Activated gamma-delta T cell treated with anti-CD3 and anti-CD28 coated beads, Interleukin-2, amount 50 U/mL, for 16 hours (primary cell): ENCODE results near the gene EFCC1.
"Not testable (repeated sequence)": the region's sequence is repeated elsewhere in the genome, so short reads cannot be mapped to it uniquely, and the experiment has no call there.

Experiments used
- DNase-seq: peaks from one replicate; pipeline ENCODE4 v3.0.0-alpha.2; 2020; ENCODE audit warnings: low read depth

Gene EFCC1

DNA sequence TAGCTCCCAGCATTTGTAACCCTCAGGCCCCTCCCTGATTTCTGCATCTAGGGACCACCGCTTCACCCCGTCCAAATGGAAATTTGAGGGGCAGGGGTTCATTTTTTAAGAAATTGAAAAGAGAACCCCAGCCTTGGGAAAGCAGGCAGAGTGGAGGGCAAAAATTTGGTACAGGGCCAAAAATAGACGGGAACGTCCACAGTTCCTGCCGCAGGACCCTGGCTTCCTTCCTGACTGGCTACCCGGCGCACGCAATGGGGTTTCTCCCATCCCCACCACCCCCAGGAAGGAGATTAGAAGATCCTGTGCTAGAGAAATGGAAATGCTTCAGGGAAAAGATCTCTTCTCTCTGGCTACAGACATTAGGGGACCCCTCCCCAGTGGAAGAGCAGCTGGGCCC lies 80.4 kb downstream of the EFCC1 start:
- DNase-seq: no peak

DNA sequence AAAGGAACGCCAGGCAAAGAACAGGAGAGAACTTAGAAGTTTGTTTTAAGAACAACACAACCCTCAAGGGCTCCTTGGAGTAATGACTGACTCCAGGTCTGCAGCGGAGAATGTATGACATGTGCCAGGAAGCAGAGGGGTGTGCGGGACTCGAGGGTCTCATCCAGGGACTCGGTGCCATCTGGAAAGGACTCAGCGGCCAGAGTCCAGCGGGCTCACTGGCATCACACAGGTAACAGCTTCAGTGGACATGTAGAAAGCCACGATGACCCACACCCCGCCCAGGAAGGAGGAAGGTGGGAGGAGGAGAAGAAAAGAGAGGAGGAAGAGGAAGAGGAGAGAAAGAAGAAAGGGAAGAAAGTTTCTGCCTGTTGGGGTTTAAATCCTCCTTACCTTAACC lies 80.9 kb downstream of the EFCC1 start:
- DNase-seq: no peak

- DNase-seq: no peak
These were observed 83.4 kb downstream of the EFCC1 start for GRCh38 chr3:129084501-129084900.

DNA sequence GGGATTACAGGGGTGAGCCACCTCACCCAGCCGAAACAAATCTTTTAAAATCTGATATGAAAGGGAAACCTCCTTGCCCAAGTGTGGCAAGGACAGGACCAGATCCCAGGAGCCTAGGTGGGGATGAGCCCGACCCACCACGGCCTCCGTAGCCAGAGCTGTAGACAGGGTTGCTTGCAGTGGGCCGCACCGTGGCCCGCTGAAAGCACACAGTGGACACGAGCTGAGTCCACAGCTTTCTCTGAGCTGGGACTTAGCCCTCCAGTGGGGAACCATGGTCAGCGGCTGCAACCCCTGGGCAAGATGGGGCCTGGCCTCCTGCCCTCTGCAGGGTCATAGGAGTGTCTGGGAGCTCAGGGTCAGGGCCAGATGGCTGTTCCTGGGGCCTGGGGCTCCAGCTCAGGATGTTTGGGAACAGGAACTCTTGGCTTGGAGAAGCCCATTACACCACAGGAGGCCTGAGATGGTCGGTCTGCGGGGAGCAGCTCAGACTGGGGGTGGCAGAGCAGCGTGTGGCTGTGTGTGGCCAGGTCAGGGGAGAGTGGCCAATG lies 84.1 kb downstream of the EFCC1 start:
- no peak for DNase-seq

DNA sequence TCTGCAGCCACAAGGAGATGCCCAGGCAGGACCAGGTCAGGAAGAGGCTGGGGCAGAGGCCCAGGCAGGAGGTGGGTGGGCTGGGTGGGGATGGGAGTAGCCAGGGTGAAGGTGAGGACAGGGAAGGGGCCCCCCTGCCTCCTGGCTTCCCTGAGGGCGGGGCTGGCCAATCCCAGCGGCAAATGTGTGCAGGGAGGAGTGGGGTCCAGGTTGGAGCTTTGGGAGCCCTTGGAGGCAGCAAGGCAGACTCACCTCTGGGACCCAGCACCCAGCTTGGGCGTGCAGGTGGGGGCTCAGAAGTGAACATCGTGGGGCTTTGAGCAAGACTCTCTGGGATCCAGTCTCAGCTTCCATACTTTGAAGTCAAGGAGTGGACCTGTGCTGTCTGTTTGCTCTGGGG lies 84.7 kb downstream of the EFCC1 start:
- DNase-seq: no peak

DNA sequence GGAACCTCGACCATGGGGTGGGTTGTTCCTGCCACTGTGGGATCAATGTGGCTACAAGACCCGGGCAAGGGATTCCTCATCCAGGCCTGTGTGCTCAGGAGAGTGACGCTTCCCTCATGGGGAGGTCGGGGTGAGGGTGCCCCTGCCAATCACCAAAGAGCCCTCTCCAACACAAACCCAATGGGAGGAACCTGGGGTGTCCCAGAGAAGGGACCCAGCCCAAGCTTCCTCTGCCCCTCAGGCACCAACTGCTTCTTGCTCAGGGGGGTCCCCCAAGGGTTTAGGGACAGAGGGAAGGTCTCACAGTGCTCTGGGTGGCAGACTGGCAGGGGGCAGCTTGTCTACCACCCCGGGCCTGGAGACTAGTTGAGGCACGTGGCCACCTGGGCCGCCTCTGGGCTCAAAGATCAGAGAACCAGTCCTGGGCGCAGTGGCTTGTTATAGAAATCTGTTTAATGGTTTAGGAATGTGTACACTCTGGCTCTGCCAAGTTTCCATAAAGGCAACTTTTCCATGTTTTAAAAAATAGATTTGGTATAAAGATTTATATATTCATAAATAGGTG lies 86.1 kb downstream of the EFCC1 start:
- DNase-seq: no peak

DNA sequence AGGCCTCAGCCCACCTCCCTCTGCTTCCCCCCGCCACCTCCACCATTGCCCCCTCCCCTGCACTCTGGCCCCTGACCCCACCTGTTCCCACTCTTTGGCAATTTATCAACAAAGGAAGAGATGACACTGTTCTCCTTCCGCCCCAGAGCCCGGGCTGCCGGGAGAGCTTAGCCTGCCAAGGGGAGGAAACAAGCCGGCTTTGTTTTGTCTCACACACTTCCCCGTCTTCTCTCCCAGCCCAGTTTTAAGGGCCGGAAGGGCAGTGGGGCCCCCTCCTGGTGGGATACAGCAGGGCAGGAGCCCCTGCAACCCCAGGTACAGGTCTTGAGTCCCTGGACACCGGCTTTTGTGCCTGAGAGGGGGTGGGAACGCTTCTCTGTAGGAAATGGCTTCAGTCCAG lies 86.8 kb downstream of the EFCC1 start:
- DNase-seq: not testable (repeated sequence)

DNA sequence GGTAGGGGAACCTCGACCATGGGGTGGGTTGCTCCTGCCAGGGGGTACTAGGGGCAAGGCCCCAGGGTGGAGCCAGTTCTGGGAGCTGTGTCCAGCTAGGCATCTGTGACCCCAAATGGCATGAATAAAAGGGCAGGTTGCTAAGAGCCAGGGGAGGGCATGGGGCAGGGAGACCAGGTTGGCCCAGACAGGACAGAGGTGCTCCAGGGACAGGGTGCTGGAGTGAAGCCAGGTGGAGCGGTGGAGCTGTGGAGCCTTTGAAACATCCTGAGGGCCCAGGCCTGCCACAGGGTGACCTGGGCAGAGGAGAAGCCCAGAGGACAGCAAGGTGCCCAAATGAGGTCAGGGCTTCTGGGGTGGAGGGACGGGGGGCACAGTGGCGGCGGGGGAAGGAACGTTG lies 87.2 kb downstream of the EFCC1 start:
- not testable (repeated sequence) for DNase-seq
